HEK293 (cell line): ENCODE results near the gene ARHGEF2.

Experiments
- CTCF ChIA-PET: fragments of 350-600 bp; formaldehyde crosslinking; extraction: SDS; loops from one replicate; lab custom pipeline; 2021; ENCODE audit warnings: antibody characterized with exemption; lab: Yijun Ruan, JAX
- POLR2A ChIA-PET: fragments of 300-600 bp; formaldehyde crosslinking; extraction: SDS; loops from one replicate; lab custom pipeline; 2020; ENCODE audit warnings: antibody characterized with exemption, inconsistent platforms; lab: Yijun Ruan, JAX
- H3K27ac ChIP-seq: fragments of 200-500 bp; sonication (Bioruptor generic); 2 replicates; pipeline ENCODE4 v1.5.1; 2014; ENCODE audit warnings: low read depth, low read length, control low read depth, inconsistent platforms; ENCODE audit errors: extremely low read depth
- H3K36me3 ChIP-seq, 2 experiments: fragments of 200-500 bp in 1 of 2; sonication (Bioruptor generic) in 1 of 2; 1 replicate in 1 of 2; 2 replicates in 1 of 2; pipeline ENCODE4 v1.5.1; 2014 to 2017; ENCODE audit warnings: inconsistent platforms in 2 of 2, low read length in 2 of 2; ENCODE audit not compliant: control insufficient read depth in 2 of 2, insufficient read depth in 1 of 2
- H3K4me1 ChIP-seq: fragments of 200-500 bp; sonication (Bioruptor generic); 2 replicates; pipeline ENCODE4 v1.5.1; 2014; ENCODE audit warnings: mild to moderate bottlenecking, low read length, inconsistent platforms; ENCODE audit not compliant: control insufficient read depth, insufficient read depth
- H3K4me3 ChIP-seq: 2 replicates; pipeline ENCODE4 v1.5.1; 2011; ENCODE audit warnings: low read depth, mild to moderate bottlenecking, control low read depth, low read length, moderate library complexity
- H3K9me3 ChIP-seq: fragments of 200-500 bp; sonication (Bioruptor generic); 2 replicates; pipeline ENCODE4 v1.5.1; 2014; ENCODE audit warnings: low read depth, low read length, inconsistent platforms; ENCODE audit not compliant: control insufficient read depth, insufficient read depth
- IKZF3 ChIP-seq: fragments of 450-650 bp; IDR thresholded peaks from 2 replicates; pipeline ENCODE4 v1.5.0; 2018; ENCODE audit warnings: missing biosample characterization, mild to moderate bottlenecking, missing genetic modification characterization, moderate library complexity
- KLF1 ChIP-seq: fragments of 450-650 bp; formaldehyde crosslinking; IDR thresholded peaks from 2 replicates; pipeline ENCODE4 v1.5.1; 2016; ENCODE audit warnings: missing biosample characterization, missing genetic modification characterization
- MZF1 ChIP-seq: fragments of 450-650 bp; formaldehyde crosslinking; IDR thresholded peaks from 2 replicates; pipeline ENCODE4 v1.5.1; 2017; ENCODE audit warnings: missing biosample characterization, missing genetic modification characterization, borderline replicate concordance
- OSR2 ChIP-seq: fragments of 450-650 bp; formaldehyde crosslinking; IDR thresholded peaks from 2 replicates; pipeline ENCODE4 v1.5.1; 2016; ENCODE audit warnings: missing biosample characterization, missing genetic modification characterization
- SP2 ChIP-seq: fragments of 450-650 bp; formaldehyde crosslinking; IDR thresholded peaks from 2 replicates; pipeline ENCODE4 v1.5.1; 2016; ENCODE audit warnings: missing biosample characterization, missing genetic modification characterization
- ZBTB1 ChIP-seq: fragments of 450-650 bp; formaldehyde crosslinking; IDR thresholded peaks from 2 replicates; pipeline ENCODE4 v1.5.1; 2016; ENCODE audit warnings: missing biosample characterization, missing genetic modification characterization
- ZBTB8A ChIP-seq: fragments of 450-650 bp; formaldehyde crosslinking; IDR thresholded peaks from 2 replicates; pipeline ENCODE4 v1.5.1; 2016; ENCODE audit warnings: missing biosample characterization, missing genetic modification characterization
- ZIC2 ChIP-seq: fragments of 450-650 bp; formaldehyde crosslinking; IDR thresholded peaks from 2 replicates; pipeline ENCODE4 v1.5.1; 2016; ENCODE audit warnings: missing biosample characterization, missing genetic modification characterization
- ZNF169 ChIP-seq: fragments of 450-650 bp; formaldehyde crosslinking; IDR thresholded peaks from 2 replicates; pipeline ENCODE4 v1.5.1; 2016; ENCODE audit warnings: missing biosample characterization, missing genetic modification characterization
- ZNF174 ChIP-seq: fragments of 450-650 bp; formaldehyde crosslinking; IDR thresholded peaks from 2 replicates; pipeline ENCODE4 v1.5.0; 2017; ENCODE audit warnings: missing biosample characterization, mild to moderate bottlenecking, missing genetic modification characterization
- ZNF221 ChIP-seq: fragments of 450-650 bp; formaldehyde crosslinking; IDR thresholded peaks from 2 replicates; pipeline ENCODE4 v1.5.1; 2017; ENCODE audit warnings: missing biosample characterization, missing genetic modification characterization, borderline replicate concordance
- ZNF324 ChIP-seq: fragments of 450-650 bp; formaldehyde crosslinking; IDR thresholded peaks from 2 replicates; pipeline ENCODE4 v1.5.1; 2016; ENCODE audit warnings: missing biosample characterization, missing genetic modification characterization
- ZNF335 ChIP-seq: fragments of 450-650 bp; formaldehyde crosslinking; conservative IDR thresholded peaks from 2 replicates; pipeline ENCODE4 v1.5.1; 2016; ENCODE audit warnings: missing biosample characterization, missing genetic modification characterization
- ZNF514 ChIP-seq: fragments of 450-650 bp; formaldehyde crosslinking; IDR thresholded peaks from 2 replicates; pipeline ENCODE4 v1.5.1; 2016; ENCODE audit warnings: missing biosample characterization, missing genetic modification characterization
- ZNF626 ChIP-seq: fragments of 450-650 bp; sonication (Bioruptor Pico); formaldehyde crosslinking; IDR thresholded peaks from 2 replicates; pipeline ENCODE4 v1.5.1; 2018; ENCODE audit warnings: missing biosample characterization, missing genetic modification characterization, inconsistent platforms
- ZNF629 ChIP-seq: fragments of 450-650 bp; formaldehyde crosslinking; IDR thresholded peaks from 2 replicates; pipeline ENCODE4 v1.5.1; 2017; ENCODE audit warnings: missing biosample characterization, missing genetic modification characterization
- ZNF701 ChIP-seq: fragments of 450-650 bp; formaldehyde crosslinking; IDR thresholded peaks from 2 replicates; pipeline ENCODE4 v1.5.1; 2016; ENCODE audit warnings: missing biosample characterization, missing genetic modification characterization
- ZNF747 ChIP-seq: fragments of 450-650 bp; formaldehyde crosslinking; IDR thresholded peaks from 2 replicates; pipeline ENCODE4 v1.5.1; 2016; ENCODE audit warnings: missing biosample characterization, missing genetic modification characterization
- ZSCAN16 ChIP-seq: fragments of 450-650 bp; formaldehyde crosslinking; IDR thresholded peaks from 2 replicates; pipeline ENCODE4 v1.5.1; 2016; ENCODE audit warnings: missing biosample characterization, missing genetic modification characterization
- TF ChIP-seq, protein P1 (sequence below): fragments of 450-650 bp; formaldehyde crosslinking; IDR thresholded peaks from 2 replicates; pipeline ENCODE4 v1.5.1; 2016; ENCODE audit warnings: missing biosample characterization, missing genetic modification characterization
- TF ChIP-seq, protein P2 (sequence below): fragments of 450-650 bp; formaldehyde crosslinking; IDR thresholded peaks from 2 replicates; pipeline ENCODE4 v1.5.1; 2017; ENCODE audit warnings: missing biosample characterization, missing genetic modification characterization
- TF ChIP-seq, protein P3 (sequence below): fragments of 450-650 bp; formaldehyde crosslinking; IDR thresholded peaks from 2 replicates; pipeline ENCODE4 v1.5.1; 2016; ENCODE audit warnings: missing biosample characterization, missing genetic modification characterization
- TF ChIP-seq, protein P4 (sequence below): fragments of 450-650 bp; formaldehyde crosslinking; IDR thresholded peaks from 2 replicates; pipeline ENCODE4 v1.5.1; 2016; ENCODE audit warnings: missing biosample characterization, missing genetic modification characterization
- TF ChIP-seq, protein P5 (sequence below): fragments of 450-650 bp; formaldehyde crosslinking; IDR thresholded peaks from 2 replicates; pipeline ENCODE4 v1.5.1; 2017; ENCODE audit warnings: missing biosample characterization, missing genetic modification characterization
- TF ChIP-seq, protein P6 (sequence below): fragments of 450-650 bp; formaldehyde crosslinking; IDR thresholded peaks from 2 replicates; pipeline ENCODE4 v1.5.1; 2016; ENCODE audit warnings: missing biosample characterization, missing genetic modification characterization

Gene ARHGEF2

DNA sequence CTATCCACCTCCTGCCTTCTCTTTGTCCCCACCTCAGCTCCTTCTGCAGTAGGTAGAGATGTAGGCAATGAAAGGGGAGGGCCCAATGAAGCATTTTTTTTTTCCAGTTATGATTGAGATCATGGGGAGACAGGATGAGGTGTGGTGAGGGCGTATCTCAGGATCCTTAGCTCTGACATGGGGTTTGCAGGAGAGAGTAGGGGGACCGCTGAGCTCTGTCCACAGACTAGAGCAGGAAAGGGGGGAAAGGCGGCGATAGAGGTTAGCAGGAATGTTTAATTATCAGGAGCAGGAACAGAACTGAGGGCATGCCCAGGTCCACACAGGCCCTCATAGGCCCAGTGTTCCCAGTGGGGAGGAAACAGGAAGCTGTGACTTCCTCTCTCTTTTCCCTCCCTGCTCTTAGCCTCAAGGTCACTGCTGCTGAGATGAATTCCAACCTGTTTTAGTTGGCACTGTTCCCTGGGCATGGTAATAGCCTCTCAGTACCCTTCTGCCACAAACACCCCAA lies 37.8 kb downstream of the ARHGEF2 start:
- Histone ChIP-seq H3K27ac (peak overlapping the region; percentile 81), H3K36me3 (no peaks in the 10 kb centered on the region), H3K4me3 (no peak overlapping the region), H3K9me3 (no peaks in the 10 kb centered on the region), H3K4me1 (peaks cover 19% of the 10 kb centered on the region)
- ChIA-PET CTCF (interaction anchor here (0.7 to 5.3 kb wide), 7 partner anchors 38 to 189 kb away, joined by 3 to 104 read pairs (median 5); partner anchors contain the start of gene ARHGEF2), POLR2A (interaction anchor here (0.9 to 2.1 kb wide), 7 partner anchors 8 to 49 kb away, joined by 3 to 12 read pairs (median 5); partner anchors contain the start of gene ARHGEF2)
- TF ChIP-seq ZNF629 (peak; percentile 53), ZNF747 (tag by site-specific recombination) (no peak), ZBTB1 (tag by site-specific recombination) (no peak), MZF1 (tag by site-specific recombination) (0 out of 2 replicates have a peak, but pooled peaks have one; percentile 13), ZNF335 (tag by site-specific recombination) (peak; percentile 83), ZSCAN16 (tag by site-specific recombination) (no peak), ZNF221 (no peak), ZNF701 (tag by site-specific recombination) (peak; percentile 20; the same call in 1 of the 2 replicates), OSR2 (tag by site-specific recombination) (peak; percentile 69), ZNF514 (tag by site-specific recombination) (no peak), ZNF324 (tag by site-specific recombination) (peak; percentile 51; the same call in 1 of the 2 replicates), ZBTB8A (tag by site-specific recombination) (peak; percentile 35), ZNF626 (tag by site-specific recombination) (no peak), KLF1 (peak; percentile 73), ZNF174 (tag by site-specific recombination) (no peak), ZNF169 (tag by site-specific recombination) (no peak), SP2 (tag by site-specific recombination) (peak; percentile 73), ZIC2 (tag by site-specific recombination) (peak; percentile 77), IKZF3 (peak; percentile 88)
- TF ChIP-seq, protein P1, sequence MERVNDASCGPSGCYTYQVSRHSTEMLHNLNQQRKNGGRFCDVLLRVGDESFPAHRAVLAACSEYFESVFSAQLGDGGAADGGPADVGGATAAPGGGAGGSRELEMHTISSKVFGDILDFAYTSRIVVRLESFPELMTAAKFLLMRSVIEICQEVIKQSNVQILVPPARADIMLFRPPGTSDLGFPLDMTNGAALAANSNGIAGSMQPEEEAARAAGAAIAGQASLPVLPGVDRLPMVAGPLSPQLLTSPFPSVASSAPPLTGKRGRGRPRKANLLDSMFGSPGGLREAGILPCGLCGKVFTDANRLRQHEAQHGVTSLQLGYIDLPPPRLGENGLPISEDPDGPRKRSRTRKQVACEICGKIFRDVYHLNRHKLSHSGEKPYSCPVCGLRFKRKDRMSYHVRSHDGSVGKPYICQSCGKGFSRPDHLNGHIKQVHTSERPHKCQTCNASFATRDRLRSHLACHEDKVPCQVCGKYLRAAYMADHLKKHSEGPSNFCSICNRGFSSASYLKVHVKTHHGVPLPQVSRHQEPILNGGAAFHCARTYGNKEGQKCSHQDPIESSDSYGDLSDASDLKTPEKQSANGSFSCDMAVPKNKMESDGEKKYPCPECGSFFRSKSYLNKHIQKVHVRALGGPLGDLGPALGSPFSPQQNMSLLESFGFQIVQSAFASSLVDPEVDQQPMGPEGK (tag by site-specific recombination), result peak; percentile 59; the same call in 1 of the 2 replicates
- TF ChIP-seq, protein P2, sequence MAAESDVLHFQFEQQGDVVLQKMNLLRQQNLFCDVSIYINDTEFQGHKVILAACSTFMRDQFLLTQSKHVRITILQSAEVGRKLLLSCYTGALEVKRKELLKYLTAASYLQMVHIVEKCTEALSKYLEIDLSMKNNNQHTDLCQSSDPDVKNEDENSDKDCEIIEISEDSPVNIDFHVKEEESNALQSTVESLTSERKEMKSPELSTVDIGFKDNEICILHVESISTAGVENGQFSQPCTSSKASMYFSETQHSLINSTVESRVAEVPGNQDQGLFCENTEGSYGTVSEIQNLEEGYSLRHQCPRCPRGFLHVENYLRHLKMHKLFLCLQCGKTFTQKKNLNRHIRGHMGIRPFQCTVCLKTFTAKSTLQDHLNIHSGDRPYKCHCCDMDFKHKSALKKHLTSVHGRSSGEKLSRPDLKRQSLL (tag by site-specific recombination), result 0 out of 2 replicates have a peak, but pooled peaks have one; percentile 13
- TF ChIP-seq, protein P3, sequence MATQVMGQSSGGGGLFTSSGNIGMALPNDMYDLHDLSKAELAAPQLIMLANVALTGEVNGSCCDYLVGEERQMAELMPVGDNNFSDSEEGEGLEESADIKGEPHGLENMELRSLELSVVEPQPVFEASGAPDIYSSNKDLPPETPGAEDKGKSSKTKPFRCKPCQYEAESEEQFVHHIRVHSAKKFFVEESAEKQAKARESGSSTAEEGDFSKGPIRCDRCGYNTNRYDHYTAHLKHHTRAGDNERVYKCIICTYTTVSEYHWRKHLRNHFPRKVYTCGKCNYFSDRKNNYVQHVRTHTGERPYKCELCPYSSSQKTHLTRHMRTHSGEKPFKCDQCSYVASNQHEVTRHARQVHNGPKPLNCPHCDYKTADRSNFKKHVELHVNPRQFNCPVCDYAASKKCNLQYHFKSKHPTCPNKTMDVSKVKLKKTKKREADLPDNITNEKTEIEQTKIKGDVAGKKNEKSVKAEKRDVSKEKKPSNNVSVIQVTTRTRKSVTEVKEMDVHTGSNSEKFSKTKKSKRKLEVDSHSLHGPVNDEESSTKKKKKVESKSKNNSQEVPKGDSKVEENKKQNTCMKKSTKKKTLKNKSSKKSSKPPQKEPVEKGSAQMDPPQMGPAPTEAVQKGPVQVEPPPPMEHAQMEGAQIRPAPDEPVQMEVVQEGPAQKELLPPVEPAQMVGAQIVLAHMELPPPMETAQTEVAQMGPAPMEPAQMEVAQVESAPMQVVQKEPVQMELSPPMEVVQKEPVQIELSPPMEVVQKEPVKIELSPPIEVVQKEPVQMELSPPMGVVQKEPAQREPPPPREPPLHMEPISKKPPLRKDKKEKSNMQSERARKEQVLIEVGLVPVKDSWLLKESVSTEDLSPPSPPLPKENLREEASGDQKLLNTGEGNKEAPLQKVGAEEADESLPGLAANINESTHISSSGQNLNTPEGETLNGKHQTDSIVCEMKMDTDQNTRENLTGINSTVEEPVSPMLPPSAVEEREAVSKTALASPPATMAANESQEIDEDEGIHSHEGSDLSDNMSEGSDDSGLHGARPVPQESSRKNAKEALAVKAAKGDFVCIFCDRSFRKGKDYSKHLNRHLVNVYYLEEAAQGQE (tag by site-specific recombination), result no peak
- TF ChIP-seq, protein P4, sequence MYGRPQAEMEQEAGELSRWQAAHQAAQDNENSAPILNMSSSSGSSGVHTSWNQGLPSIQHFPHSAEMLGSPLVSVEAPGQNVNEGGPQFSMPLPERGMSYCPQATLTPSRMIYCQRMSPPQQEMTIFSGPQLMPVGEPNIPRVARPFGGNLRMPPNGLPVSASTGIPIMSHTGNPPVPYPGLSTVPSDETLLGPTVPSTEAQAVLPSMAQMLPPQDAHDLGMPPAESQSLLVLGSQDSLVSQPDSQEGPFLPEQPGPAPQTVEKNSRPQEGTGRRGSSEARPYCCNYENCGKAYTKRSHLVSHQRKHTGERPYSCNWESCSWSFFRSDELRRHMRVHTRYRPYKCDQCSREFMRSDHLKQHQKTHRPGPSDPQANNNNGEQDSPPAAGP (tag by site-specific recombination), result peak; percentile 40; the same call in 1 of the 2 replicates
- TF ChIP-seq, protein P5, sequence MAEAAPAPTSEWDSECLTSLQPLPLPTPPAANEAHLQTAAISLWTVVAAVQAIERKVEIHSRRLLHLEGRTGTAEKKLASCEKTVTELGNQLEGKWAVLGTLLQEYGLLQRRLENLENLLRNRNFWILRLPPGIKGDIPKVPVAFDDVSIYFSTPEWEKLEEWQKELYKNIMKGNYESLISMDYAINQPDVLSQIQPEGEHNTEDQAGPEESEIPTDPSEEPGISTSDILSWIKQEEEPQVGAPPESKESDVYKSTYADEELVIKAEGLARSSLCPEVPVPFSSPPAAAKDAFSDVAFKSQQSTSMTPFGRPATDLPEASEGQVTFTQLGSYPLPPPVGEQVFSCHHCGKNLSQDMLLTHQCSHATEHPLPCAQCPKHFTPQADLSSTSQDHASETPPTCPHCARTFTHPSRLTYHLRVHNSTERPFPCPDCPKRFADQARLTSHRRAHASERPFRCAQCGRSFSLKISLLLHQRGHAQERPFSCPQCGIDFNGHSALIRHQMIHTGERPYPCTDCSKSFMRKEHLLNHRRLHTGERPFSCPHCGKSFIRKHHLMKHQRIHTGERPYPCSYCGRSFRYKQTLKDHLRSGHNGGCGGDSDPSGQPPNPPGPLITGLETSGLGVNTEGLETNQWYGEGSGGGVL (tag by site-specific recombination), result peak; percentile 92
- TF ChIP-seq, protein P6, sequence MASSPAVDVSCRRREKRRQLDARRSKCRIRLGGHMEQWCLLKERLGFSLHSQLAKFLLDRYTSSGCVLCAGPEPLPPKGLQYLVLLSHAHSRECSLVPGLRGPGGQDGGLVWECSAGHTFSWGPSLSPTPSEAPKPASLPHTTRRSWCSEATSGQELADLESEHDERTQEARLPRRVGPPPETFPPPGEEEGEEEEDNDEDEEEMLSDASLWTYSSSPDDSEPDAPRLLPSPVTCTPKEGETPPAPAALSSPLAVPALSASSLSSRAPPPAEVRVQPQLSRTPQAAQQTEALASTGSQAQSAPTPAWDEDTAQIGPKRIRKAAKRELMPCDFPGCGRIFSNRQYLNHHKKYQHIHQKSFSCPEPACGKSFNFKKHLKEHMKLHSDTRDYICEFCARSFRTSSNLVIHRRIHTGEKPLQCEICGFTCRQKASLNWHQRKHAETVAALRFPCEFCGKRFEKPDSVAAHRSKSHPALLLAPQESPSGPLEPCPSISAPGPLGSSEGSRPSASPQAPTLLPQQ (tag by site-specific recombination), result peak; percentile 48; the same call in 1 of the 2 replicates
